ENCODE results near the gene PQBP1.
A peak's percentile ranks its signal among the peaks of the same experiment; 100 is the strongest.
"Not testable (repeated sequence)": the region's sequence is repeated elsewhere in the genome, so short reads cannot be mapped to it uniquely, and the experiment has no call there.

PQBP1 gene

DNA sequence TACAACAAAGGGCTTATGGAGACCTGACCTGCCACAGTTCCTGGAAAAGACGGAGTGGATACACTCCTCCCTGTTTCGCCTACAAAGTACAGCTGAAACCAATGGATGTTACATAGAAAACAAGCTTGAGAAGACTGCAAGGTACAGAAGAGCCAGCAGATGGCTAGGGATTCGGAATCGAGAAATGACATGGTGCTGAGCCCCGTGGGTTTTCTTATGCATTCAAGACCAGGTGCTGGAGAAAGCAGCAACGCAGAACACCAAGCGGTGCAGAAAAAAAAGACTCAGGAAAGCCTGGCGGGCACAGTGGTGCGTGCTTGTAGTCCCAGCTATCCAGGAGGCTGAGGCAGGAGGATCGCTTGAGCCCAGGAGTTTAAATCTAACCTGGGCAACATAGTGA lies 14.0 kb upstream of the PQBP1 start:
- TF ChIP-seq, protein P1, sequence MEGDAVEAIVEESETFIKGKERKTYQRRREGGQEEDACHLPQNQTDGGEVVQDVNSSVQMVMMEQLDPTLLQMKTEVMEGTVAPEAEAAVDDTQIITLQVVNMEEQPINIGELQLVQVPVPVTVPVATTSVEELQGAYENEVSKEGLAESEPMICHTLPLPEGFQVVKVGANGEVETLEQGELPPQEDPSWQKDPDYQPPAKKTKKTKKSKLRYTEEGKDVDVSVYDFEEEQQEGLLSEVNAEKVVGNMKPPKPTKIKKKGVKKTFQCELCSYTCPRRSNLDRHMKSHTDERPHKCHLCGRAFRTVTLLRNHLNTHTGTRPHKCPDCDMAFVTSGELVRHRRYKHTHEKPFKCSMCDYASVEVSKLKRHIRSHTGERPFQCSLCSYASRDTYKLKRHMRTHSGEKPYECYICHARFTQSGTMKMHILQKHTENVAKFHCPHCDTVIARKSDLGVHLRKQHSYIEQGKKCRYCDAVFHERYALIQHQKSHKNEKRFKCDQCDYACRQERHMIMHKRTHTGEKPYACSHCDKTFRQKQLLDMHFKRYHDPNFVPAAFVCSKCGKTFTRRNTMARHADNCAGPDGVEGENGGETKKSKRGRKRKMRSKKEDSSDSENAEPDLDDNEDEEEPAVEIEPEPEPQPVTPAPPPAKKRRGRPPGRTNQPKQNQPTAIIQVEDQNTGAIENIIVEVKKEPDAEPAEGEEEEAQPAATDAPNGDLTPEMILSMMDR (conservative IDR thresholded peaks at IDR 0.05; ENCODE audit: low read depth, low read length), result no peak
- peak; percentile 5 for DNase-seq (ENCODE audit: low read depth)
- H3K4me3 ChIP-seq (ENCODE audit: low read depth, low read length), result no peak overlapping the region

DNA sequence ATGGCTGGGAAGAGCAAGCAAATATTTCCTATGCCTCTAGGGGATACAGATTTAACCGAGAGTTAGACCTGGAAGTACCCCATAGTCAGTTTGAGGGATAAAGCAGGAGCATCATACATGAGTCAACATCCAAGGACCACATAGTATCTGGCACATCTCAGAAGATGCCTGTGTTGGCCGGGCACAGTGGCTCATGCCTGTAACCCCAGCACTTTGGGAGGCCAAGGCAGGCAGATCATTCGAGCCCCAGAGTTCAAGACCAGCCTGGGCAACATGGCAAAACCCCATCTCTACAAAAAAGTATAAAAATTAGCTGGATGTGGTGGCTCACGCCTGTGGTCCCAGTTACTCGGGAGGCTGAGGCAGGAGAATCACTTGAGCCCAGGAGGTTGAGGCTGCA lies 11.1 kb upstream of the PQBP1 start:
- not testable (repeated sequence) for H3K4me3 ChIP-seq (ENCODE audit: low read depth, low read length); DNase-seq (ENCODE audit: low read depth)

DNA sequence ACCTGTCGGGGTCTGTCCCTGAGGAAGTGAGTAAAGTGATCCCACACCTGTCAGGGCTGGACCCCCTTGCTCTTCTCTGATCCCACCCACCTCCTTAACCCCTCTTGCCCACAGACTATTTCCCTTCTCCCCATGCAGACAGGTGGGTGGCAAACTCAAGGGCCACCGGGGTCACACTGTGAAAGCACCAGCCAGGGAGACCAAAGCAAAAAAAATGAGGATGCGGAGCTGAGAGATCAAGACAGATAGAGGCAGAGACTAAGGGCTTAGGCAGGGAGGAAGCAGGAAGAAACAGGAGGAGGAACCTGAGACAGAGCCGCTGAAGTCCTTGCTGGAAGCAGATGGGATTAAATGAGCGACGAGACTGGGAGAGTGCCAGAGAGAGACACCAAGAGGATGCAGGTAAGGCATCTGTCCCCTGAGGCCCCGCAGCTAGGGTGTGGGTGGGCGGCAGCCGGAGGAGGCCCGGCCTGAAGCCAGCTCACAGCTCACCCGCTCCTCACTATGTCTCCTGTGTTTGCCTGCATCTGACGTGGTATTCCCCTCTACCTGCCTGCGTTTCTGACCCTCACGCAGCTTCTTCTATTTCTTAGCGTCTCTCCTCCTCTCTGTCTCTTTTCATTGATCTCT lies 7.3 kb upstream of the PQBP1 start:
- no peak for DNase-seq (ENCODE audit: low read depth)
- H3K4me3 ChIP-seq (ENCODE audit: low read depth, low read length), result peak overlapping the region; percentile 56
- TF ChIP-seq, protein P1 (conservative IDR thresholded peaks at IDR 0.05; ENCODE audit: low read depth, low read length), result no peak

DNA sequence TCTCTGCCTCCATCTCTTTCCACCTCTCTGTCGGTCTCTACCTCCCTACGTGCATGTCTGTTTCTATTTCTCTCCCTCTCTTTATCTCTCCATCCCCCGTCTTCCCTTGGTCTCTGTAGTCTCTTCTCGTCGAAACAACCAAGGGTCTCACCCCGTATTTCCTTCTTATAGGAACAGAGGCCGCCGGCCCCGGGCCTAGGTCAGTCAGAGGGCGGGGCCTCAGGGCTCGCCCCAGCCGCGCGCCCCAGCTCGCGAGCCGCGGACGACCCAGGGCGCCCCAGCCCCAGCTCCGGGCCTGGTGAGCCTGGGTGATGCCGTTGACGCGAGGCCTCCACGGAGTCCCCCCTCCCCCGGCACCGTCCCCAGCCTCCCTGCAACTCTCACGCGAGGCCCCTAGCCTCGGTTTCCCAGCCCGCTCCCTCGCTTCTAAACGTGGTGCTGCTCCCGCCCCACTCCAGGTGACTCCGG lies 6.8 kb upstream of the PQBP1 start:
- H3K4me3 ChIP-seq (ENCODE audit: low read depth, low read length), result peak overlapping the region; percentile 56
- no peak for DNase-seq (ENCODE audit: low read depth)
- TF ChIP-seq, protein P1 (conservative IDR thresholded peaks at IDR 0.05; ENCODE audit: low read depth, low read length), result no peak

DNA sequence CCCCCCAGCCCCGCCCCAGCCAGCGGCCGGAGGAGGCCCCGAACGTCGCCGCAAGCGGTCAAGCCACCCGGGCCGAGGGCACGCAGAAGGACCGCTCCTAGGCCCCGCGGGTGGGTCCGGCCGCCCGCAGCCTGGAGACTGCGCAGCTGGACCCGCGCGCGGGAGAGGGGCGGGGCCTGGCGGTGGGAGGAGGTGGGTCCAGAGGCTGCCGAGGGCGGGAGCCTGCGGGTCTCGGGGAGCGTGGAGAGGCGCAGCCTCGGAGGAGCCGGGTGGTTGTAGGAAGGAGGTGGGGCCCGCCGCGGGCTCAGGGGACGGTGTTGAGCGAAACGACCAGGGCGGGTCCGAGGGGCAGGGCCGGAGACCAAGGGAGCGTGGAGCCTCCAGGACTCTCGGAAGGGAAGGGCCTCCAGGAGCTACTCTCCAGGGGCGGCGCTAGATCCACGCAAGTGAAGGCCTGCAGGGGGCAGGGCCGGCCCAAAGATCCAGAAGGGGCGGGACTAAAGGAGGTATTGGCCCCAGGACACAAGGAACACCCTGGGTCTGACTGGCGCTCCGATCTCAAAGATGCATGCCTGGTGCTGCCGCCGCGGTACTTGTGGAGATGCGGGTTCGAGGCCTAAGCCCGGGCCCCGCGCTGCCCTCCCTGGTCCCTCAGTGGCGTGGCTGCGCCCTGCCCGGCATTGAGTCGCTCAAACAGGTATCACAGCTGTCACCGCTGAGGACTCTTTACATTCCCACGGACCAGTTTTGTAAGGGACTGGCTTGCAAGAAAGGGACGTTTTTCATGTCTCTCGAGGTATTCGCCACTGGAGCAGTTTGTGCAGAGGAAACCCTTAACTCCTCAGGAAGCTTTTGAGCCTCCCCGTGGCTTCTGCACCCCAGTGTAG lies 6.1 kb upstream of the PQBP1 start:
- DNase-seq (ENCODE audit: low read depth), result peak; percentile 86
- H3K4me3 ChIP-seq (ENCODE audit: low read depth, low read length), result peak overlapping the region; percentile 56
- TF ChIP-seq, protein P1 (conservative IDR thresholded peaks at IDR 0.05; ENCODE audit: low read depth, low read length), result peak; percentile 60

DNA sequence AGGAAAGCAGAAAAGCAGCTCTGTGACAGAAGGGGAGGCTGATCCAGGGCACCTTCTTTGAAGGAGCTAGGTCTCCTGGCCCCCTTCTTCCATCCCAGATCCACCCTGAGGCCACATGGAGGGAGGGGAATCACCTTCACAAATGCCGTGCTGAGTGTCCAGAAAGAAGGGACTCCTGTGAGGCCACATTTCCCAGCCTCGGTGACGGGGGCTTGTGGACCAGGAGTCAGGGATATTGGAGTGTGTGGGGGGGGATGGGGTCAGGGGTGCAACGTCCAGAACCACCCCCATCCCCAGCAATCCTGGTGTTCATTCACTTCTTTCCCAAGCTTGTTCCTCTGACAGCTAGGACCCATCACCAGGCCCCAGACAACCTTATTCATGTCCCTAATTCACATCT lies 4.8 kb upstream of the PQBP1 start:
- TF ChIP-seq, protein P1 (conservative IDR thresholded peaks at IDR 0.05; ENCODE audit: low read depth, low read length), result no peak
- no peak for DNase-seq (ENCODE audit: low read depth)
- H3K4me3 ChIP-seq (ENCODE audit: low read depth, low read length), result no peak overlapping the region

DNA sequence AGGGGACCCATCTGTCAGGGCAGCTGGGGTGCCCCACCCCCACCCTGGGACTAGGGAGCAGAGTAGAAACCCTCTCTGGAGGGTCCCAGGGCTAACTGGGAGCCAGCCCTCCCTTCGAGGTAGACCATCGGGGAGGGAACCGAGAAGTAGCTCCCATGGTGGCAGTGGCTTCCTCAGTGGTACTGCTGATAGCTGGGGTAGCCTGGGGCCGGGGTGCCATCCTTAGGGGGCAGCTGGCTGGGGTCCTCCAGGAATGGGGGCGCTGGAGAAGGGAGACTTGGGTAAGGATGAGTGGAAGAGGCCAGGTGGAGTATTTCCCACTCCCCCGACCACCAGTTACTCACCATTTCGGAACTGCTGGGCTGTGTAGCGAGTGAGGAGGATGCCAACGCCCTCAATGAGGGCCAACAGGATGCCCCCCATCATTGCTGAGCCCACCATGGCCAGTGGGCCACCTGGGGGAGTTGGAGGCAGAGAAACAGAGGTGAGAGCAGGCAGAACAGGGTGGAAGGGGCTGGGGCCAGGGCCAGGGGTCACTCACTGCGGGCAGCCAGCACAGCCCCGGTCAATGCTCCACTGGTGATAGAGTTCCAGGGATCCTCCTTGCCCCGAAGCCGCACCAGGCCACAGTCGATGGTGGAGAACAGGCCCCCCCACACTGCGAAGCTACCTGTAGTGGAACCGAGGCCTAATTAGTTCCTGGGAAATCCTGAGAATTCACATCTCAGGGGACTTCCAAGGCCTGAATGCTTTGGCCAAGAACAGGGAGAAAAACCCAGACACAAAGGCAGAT lies 4.0 kb upstream of the PQBP1 start:
- no peak for DNase-seq (ENCODE audit: low read depth)
- TF ChIP-seq, protein P1 (conservative IDR thresholded peaks at IDR 0.05; ENCODE audit: low read depth, low read length), result no peak
- no peak overlapping the region for H3K4me3 ChIP-seq (ENCODE audit: low read depth, low read length)

All from choroid plexus epithelial cell (primary cell).